OCI-LY7 (cell line): Measurements from ENCODE around the gene RRM2. TPM values are rescaled to one million over a fixed set of nuclear protein-coding genes. Genes with fewer than 3 reads are reported as not detected.

ENCODE experiments used
- BruUV-seq: library from RNA; stranded (reverse); fragments of 400-500 nt; replicated peaks from 2 replicates; lab custom pipeline; 2021; lab: Mats Ljungman, UMichigan
- CTCF ChIA-PET: fragments of 300-600 bp; sonication (Branson Sonifier 250); formaldehyde crosslinking; loops from one replicate; lab custom pipeline; 2022; ENCODE audit warnings: antibody characterized with exemption; ENCODE audit not compliant: unreplicated experiment; lab: Charles Lee
- POLR2A ChIA-PET: fragments of 300-600 bp; sonication (Branson Sonifier 250); formaldehyde crosslinking; loops from one replicate; lab custom pipeline; 2022; ENCODE audit warnings: antibody characterized with exemption; lab: Charles Lee
- DNase-seq: peaks from one replicate; pipeline ENCODE4 v3.0.0-alpha.2; 2015; ENCODE audit warnings: low spot score
- H2AFZ ChIP-seq: fragments of 200-600 bp; sonication (generic), shearing (Covaris generic); 2 replicates; pipeline ENCODE4 v1.6.1; 2014; ENCODE audit warnings: mild to moderate bottlenecking, antibody characterized with exemption, low read length, moderate library complexity
- H3K27ac ChIP-seq: fragments of 200-600 bp; sonication (generic); 2 replicates; pipeline ENCODE4 v1.5.1; 2014; ENCODE audit warnings: mixed run types, low read depth, mild to moderate bottlenecking, moderate library complexity, low read length, inconsistent platforms; ENCODE audit not compliant: poor library complexity, severe bottlenecking
- H3K36me3 ChIP-seq: fragments of 200-600 bp; sonication (generic); 2 replicates; pipeline ENCODE4 v1.6.1; 2014; ENCODE audit warnings: mild to moderate bottlenecking, antibody characterized with exemption, low read length, moderate library complexity, mixed read lengths; ENCODE audit not compliant: insufficient read depth
- H3K4me1 ChIP-seq: fragments of 200-600 bp; sonication (generic); 2 replicates; pipeline ENCODE4 v1.5.1; 2014; ENCODE audit warnings: mild to moderate bottlenecking, low read length; ENCODE audit not compliant: insufficient read depth, poor library complexity, severe bottlenecking
- H3K4me2 ChIP-seq: fragments of 200-600 bp; sonication (generic); 2 replicates; pipeline ENCODE4 v1.6.1; 2014; ENCODE audit warnings: mild to moderate bottlenecking, low read length
- H3K4me3 ChIP-seq: fragments of 200-600 bp; sonication (generic); 2 replicates; pipeline ENCODE4 v1.5.1; 2014; ENCODE audit warnings: mild to moderate bottlenecking, low read depth, low read length; ENCODE audit not compliant: poor library complexity, severe bottlenecking
- H3K79me2 ChIP-seq: fragments of 200-600 bp; sonication (generic); 2 replicates; pipeline ENCODE4 v1.6.1; 2016; ENCODE audit warnings: low read depth, mild to moderate bottlenecking, low read length, moderate library complexity, mixed read lengths; ENCODE audit not compliant: insufficient read depth
- H3K9me2 ChIP-seq: fragments of 200-600 bp; sonication (generic); 2 replicates; pipeline ENCODE4 v1.6.1; 2016; ENCODE audit warnings: mild to moderate bottlenecking, low read length, mixed read lengths; ENCODE audit not compliant: insufficient read depth
- H3K9me3 ChIP-seq: fragments of 200-600 bp; sonication (generic); 2 replicates; pipeline ENCODE4 v1.6.1; 2014; ENCODE audit warnings: mild to moderate bottlenecking, mixed run types, low read length, mixed read lengths
- H4K20me1 ChIP-seq: fragments of 200-600 bp; sonication (generic); 2 replicates; pipeline ENCODE4 v1.6.1; 2014; ENCODE audit warnings: mild to moderate bottlenecking, antibody characterized with exemption, low read length, moderate library complexity, mixed read lengths; ENCODE audit not compliant: insufficient read depth
- EZH2phosphoT487 ChIP-seq: fragments of 200-600 bp; sonication (generic); IDR thresholded peaks from 2 replicates; pipeline ENCODE4 v1.6.1; 2018; ENCODE audit warnings: low read depth, borderline replicate concordance, mild to moderate bottlenecking, mixed run types, antibody characterized with exemption, low read length, moderate library complexity, mixed read lengths
- intact Hi-C: fragments of 100-400 bp; cut with micrococcal nuclease; formaldehyde crosslinking; loops from one replicate; pipeline ENCODE4 v1.10.0; 2022; ENCODE audit not compliant: unreplicated experiment
- total RNA-seq, 2 experiments: library from RNA; depleted of rRNA in 1 of 2; stranded (reverse); fragments of >200 nt in 1 of 2; shearing (Covaris generic) in 1 of 2; gene quantifications; 2 replicates each; pipeline ENCODE4 v1.2.3, GENCODE V29; 2014 to 2022
- TF ChIP-seq, protein P1 (sequence below): fragments of 200-600 bp; sonication (generic); conservative IDR thresholded peaks from 2 replicates; pipeline ENCODE4 v1.5.1; 2014; ENCODE audit warnings: mild to moderate bottlenecking, antibody characterized with exemption, low read length, moderate library complexity, mixed read lengths

The RRM2 gene
- total RNA-seq, 2 experiments from 2014 or later: 222 to 324 TPM

DNA sequence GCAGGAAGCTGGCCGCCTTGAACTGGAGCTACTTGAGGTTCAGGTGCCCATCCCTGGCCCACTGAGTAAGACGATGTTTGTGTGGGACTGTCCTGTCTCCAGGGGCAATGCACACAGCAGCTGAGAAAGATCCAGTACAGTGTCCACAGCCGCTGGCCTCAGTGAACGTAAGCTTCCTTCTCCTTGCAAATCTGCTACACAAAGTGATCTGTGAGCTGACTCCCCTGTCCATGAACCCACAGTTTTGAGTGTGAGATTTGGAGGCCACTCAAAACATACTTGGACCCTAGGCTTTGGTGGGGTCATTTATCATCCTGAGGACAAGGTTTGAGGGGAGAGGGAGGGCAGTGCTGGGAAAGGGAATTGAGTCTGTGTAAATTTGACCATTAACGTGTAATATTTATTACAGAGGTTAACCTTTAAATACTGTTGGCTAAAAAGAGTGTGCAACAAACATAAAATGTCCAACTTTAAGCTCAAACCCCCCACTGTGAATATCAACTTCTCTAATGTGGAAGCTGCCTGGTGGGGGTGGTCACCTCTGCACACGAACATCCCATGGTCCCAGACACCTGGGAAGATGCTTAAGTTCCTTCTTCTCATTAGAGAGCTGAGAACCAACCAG lies 37.4 kb upstream of the RRM2 start:
- DNase-seq: no peak
- H4K20me1 ChIP-seq: no peaks in the 10 kb centered on the region
- H2AFZ ChIP-seq: no peak overlapping the region
- ChIA-PET POLR2A (interaction anchor here (0.5 to 1.6 kb wide), 8 partner anchors 8 to 330 kb away, joined by 3 to 10 read pairs (median 5); no protein-coding TSS in a partner anchor), CTCF (interaction anchor here (1.4 kb wide), 1 partner anchor 11 kb away, joined by 3 read pairs; no protein-coding TSS in a partner anchor)
- H3K79me2 ChIP-seq: no peaks in the 10 kb centered on the region
- no peak overlapping the region for H3K4me2 ChIP-seq
- no TSS peak for BruUV-seq
- no peaks in the 10 kb centered on the region for H3K9me3 ChIP-seq
- no peaks in the 10 kb centered on the region for H3K36me3 ChIP-seq
- no peak overlapping the region for H3K4me3 ChIP-seq
- H3K4me1 ChIP-seq: peaks cover 55% of the 10 kb centered on the region
- no peaks in the 10 kb centered on the region for H3K9me2 ChIP-seq
- no peak overlapping the region for H3K27ac ChIP-seq
- TF ChIP-seq, protein P1, sequence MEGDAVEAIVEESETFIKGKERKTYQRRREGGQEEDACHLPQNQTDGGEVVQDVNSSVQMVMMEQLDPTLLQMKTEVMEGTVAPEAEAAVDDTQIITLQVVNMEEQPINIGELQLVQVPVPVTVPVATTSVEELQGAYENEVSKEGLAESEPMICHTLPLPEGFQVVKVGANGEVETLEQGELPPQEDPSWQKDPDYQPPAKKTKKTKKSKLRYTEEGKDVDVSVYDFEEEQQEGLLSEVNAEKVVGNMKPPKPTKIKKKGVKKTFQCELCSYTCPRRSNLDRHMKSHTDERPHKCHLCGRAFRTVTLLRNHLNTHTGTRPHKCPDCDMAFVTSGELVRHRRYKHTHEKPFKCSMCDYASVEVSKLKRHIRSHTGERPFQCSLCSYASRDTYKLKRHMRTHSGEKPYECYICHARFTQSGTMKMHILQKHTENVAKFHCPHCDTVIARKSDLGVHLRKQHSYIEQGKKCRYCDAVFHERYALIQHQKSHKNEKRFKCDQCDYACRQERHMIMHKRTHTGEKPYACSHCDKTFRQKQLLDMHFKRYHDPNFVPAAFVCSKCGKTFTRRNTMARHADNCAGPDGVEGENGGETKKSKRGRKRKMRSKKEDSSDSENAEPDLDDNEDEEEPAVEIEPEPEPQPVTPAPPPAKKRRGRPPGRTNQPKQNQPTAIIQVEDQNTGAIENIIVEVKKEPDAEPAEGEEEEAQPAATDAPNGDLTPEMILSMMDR: no peak
- no peak for TF ChIP-seq EZH2phosphoT487
- intact Hi-C loops: no loop called here

- POLR2A ChIA-PET: interaction anchor here (0.5 to 1.6 kb wide), 6 partner anchors 8 to 329 kb away, joined by 3 to 10 read pairs (median 4); no protein-coding TSS in a partner anchor
Measured at GRCh38 chr2:10085668-10086059, 36.9 kb upstream of the RRM2 start.

More at GRCh38 chr2:10085668-10086059, 36.9 kb upstream of the RRM2 start:
- Histone ChIP-seq H4K20me1 (no peaks in the 10 kb centered on the region), H3K4me1 (peaks cover 51% of the 10 kb centered on the region), H3K27ac (no peak overlapping the region), H3K9me3 (no peaks in the 10 kb centered on the region), H3K4me2 (no peak overlapping the region), H3K4me3 (no peak overlapping the region), H2AFZ (no peak overlapping the region), H3K79me2 (no peaks in the 10 kb centered on the region), H3K9me2 (no peaks in the 10 kb centered on the region), H3K36me3 (no peaks in the 10 kb centered on the region)
- DNase-seq: no peak
- TF ChIP-seq, protein P1: no peak
- no peak for TF ChIP-seq EZH2phosphoT487
- BruUV-seq: no TSS peak
- CTCF ChIA-PET: interaction anchor here (0.5 to 1.4 kb wide), 2 partner anchors 11 to 297 kb away, joined by 3 read pairs; no protein-coding TSS in a partner anchor
- intact Hi-C loops: no loop called here
